OCI-LY3 (cell line): ENCODE measurements around the gene UGT1A3.

ENCODE experiments used
- H2AFZ ChIP-seq: fragments of 200-600, 300-600 bp; shearing (Covaris generic); 2 replicates; pipeline ENCODE4 v1.6.0; 2014; ENCODE audit warnings: antibody characterized with exemption, low read depth, low read length
- H3K27ac ChIP-seq: fragments of 200-600, 300-600 bp; sonication (generic); 2 replicates; pipeline ENCODE4 v1.5.1; 2014; ENCODE audit warnings: mild to moderate bottlenecking, low read length, moderate library complexity, mixed read lengths
- H3K27me3 ChIP-seq: fragments of 200-600, 300-600 bp; sonication (generic); 2 replicates; pipeline ENCODE4 v1.6.1; 2014; ENCODE audit warnings: low read depth, low read length, mixed read lengths
- H3K36me3 ChIP-seq: fragments of 200-600, 300-600 bp; sonication (generic); replicated peaks from 2 replicates; pipeline ENCODE3; 2014; ENCODE audit warnings: low read depth, low read length, mixed read lengths
- H3K4me1 ChIP-seq: fragments of 300-600, 200-600 bp; sonication (generic); 2 replicates; pipeline ENCODE4 v1.6.1; 2014; ENCODE audit warnings: low read length, mixed read lengths
- H3K4me2 ChIP-seq: fragments of 200-600, 300-600 bp; sonication (generic); 2 replicates; pipeline ENCODE4 v1.6.1; 2014; ENCODE audit warnings: low read length, mixed read lengths
- H3K4me3 ChIP-seq: fragments of 300-600, 200-600 bp; sonication (generic); 2 replicates; pipeline ENCODE4 v1.5.1; 2014; ENCODE audit warnings: antibody characterized with exemption, mild to moderate bottlenecking, low read length, moderate library complexity
- H3K79me2 ChIP-seq: fragments of 300-600, 200-600 bp; shearing (Covaris generic); 2 replicates; pipeline ENCODE4 v1.6.1; 2014; ENCODE audit warnings: mild to moderate bottlenecking, low read length, mixed read lengths
- H3K9ac ChIP-seq: fragments of 300-600, 200-600 bp; shearing (Covaris generic); 2 replicates; pipeline ENCODE4 v1.6.0; 2014; ENCODE audit warnings: mild to moderate bottlenecking, low read length, moderate library complexity
- H3K9me3 ChIP-seq: fragments of 200-600, 300-600 bp; shearing (Covaris generic); 2 replicates; pipeline ENCODE4 v1.6.1; 2014; ENCODE audit warnings: low read length, mixed read lengths; ENCODE audit not compliant: insufficient read depth
- H4K20me1 ChIP-seq: fragments of 200-600, 300-600 bp; sonication (generic); 2 replicates; pipeline ENCODE4 v1.6.1; 2016; ENCODE audit warnings: low read length, mixed read lengths; ENCODE audit not compliant: insufficient read depth
- EZH2phosphoT487 ChIP-seq: fragments of 200-600 bp; shearing (Covaris generic); IDR thresholded peaks from 2 replicates; pipeline ENCODE4 v1.6.1; 2018; ENCODE audit warnings: antibody characterized with exemption, mixed run types, low read depth
- TF ChIP-seq, protein P1 (sequence below): fragments of 200-600, 300-600 bp; sonication (generic); IDR thresholded peaks from 2 replicates; pipeline ENCODE4 v1.5.1; 2014; ENCODE audit warnings: antibody characterized with exemption, low read length, low read depth

The UGT1A3 gene

DNA sequence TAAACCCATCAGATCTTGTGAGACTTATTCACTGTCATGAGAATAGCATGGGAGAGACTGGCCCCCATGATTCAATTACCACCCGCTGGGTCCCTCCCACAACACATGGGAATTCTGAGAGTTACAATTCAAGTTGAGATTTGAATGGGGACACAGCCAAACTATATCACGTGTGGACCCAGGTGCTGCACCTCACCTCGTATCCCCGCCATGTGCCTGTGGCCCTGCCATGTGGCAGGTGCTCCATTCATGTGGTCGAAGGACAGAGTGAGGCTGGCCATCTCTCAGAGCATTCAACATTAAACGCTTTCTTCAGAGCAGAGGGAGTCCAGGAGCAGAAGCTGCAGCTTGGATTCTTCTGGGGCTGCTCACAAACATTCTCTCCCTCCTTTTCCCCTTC is 81.5 kb downstream of the UGT1A3 start:
- no peak overlapping the region for H3K9ac ChIP-seq
- H3K27ac ChIP-seq: no peak overlapping the region
- no peaks in the 10 kb centered on the region for H3K4me1 ChIP-seq
- H3K4me3 ChIP-seq: no peak overlapping the region
- H3K9me3 ChIP-seq: no peaks in the 10 kb centered on the region
- no peak for TF ChIP-seq EZH2phosphoT487
- TF ChIP-seq, protein P1, sequence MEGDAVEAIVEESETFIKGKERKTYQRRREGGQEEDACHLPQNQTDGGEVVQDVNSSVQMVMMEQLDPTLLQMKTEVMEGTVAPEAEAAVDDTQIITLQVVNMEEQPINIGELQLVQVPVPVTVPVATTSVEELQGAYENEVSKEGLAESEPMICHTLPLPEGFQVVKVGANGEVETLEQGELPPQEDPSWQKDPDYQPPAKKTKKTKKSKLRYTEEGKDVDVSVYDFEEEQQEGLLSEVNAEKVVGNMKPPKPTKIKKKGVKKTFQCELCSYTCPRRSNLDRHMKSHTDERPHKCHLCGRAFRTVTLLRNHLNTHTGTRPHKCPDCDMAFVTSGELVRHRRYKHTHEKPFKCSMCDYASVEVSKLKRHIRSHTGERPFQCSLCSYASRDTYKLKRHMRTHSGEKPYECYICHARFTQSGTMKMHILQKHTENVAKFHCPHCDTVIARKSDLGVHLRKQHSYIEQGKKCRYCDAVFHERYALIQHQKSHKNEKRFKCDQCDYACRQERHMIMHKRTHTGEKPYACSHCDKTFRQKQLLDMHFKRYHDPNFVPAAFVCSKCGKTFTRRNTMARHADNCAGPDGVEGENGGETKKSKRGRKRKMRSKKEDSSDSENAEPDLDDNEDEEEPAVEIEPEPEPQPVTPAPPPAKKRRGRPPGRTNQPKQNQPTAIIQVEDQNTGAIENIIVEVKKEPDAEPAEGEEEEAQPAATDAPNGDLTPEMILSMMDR: no peak
- no peak overlapping the region for H2AFZ ChIP-seq
- no peaks in the 10 kb centered on the region for H3K27me3 ChIP-seq
- no peak overlapping the region for H3K4me2 ChIP-seq
- no peaks in the 10 kb centered on the region for H3K79me2 ChIP-seq
- no peaks in the 10 kb centered on the region for H4K20me1 ChIP-seq
- H3K36me3 ChIP-seq: no peaks in the 10 kb centered on the region

GRCh38 chr2:233811087-233811486 is 82.2 kb downstream of the UGT1A3 start:
- no peak for TF ChIP-seq EZH2phosphoT487
- TF ChIP-seq, protein P1: no peak
- Histone ChIP-seq H3K27me3 (no peaks in the 10 kb centered on the region), H3K27ac (no peak overlapping the region), H3K4me1 (no peaks in the 10 kb centered on the region), H3K36me3 (no peaks in the 10 kb centered on the region), H3K79me2 (no peaks in the 10 kb centered on the region), H3K4me2 (no peak overlapping the region), H3K9ac (no peak overlapping the region), H4K20me1 (no peaks in the 10 kb centered on the region), H2AFZ (no peak overlapping the region), H3K4me3 (no peak overlapping the region), H3K9me3 (no peaks in the 10 kb centered on the region)

GRCh38 chr2:233811732-233812131 is 82.9 kb downstream of the UGT1A3 start:
- Histone ChIP-seq H3K27me3 (no peaks in the 10 kb centered on the region), H4K20me1 (no peaks in the 10 kb centered on the region), H3K4me3 (no peak overlapping the region), H3K9me3 (no peaks in the 10 kb centered on the region), H3K4me2 (no peak overlapping the region), H3K27ac (no peak overlapping the region), H3K4me1 (no peaks in the 10 kb centered on the region), H3K9ac (no peak overlapping the region), H3K36me3 (no peaks in the 10 kb centered on the region), H2AFZ (no peak overlapping the region), H3K79me2 (no peaks in the 10 kb centered on the region)
- TF ChIP-seq, protein P1: no peak
- TF ChIP-seq EZH2phosphoT487: no peak

GRCh38 chr2:233813236-233814055 is 84.6 kb downstream of the UGT1A3 start:
- no peak overlapping the region for H3K9ac ChIP-seq
- H3K4me2 ChIP-seq: no peak overlapping the region
- no peak overlapping the region for H3K4me3 ChIP-seq
- H3K79me2 ChIP-seq: no peaks in the 10 kb centered on the region
- H3K4me1 ChIP-seq: no peaks in the 10 kb centered on the region
- H3K36me3 ChIP-seq: no peaks in the 10 kb centered on the region
- TF ChIP-seq EZH2phosphoT487: no peak
- TF ChIP-seq, protein P1: no peak
- no peaks in the 10 kb centered on the region for H3K27me3 ChIP-seq
- H3K27ac ChIP-seq: no peak overlapping the region
- no peaks in the 10 kb centered on the region for H4K20me1 ChIP-seq
- H3K9me3 ChIP-seq: no peaks in the 10 kb centered on the region
- no peak overlapping the region for H2AFZ ChIP-seq
